AG04450 (cell line): ENCODE measurements around the gene GPBAR1. TPM values are rescaled to one million over a fixed set of nuclear protein-coding genes. Genes with fewer than 3 reads are reported as not detected.

Experiments
- CTCF ChIA-PET: fragments of 300-600, 350-600 bp; formaldehyde crosslinking; extraction: SDS; loops from one replicate; lab custom pipeline; 2022; ENCODE audit warnings: antibody characterized with exemption, inconsistent platforms; lab: Charles Lee
- POLR2A ChIA-PET: fragments of 350-600 bp; formaldehyde crosslinking; extraction: SDS; loops from one replicate; lab custom pipeline; 2021; ENCODE audit warnings: antibody characterized with exemption, inconsistent platforms; lab: Yijun Ruan, JAX
- DNase-seq: peaks from one replicate; pipeline ENCODE4 v3.0.0-alpha.2; 2011; ENCODE audit warnings: low read depth, low spot score
- H3K27ac ChIP-seq: one replicate; pipeline ENCODE4 v1.5.1; 2012; ENCODE audit warnings: low read depth, low read length, control low read depth
- H3K27me3 ChIP-seq: one replicate; pipeline ENCODE4 v1.6.0; 2012; ENCODE audit warnings: low read length; ENCODE audit not compliant: control insufficient read depth, insufficient read depth
- H3K4me3 ChIP-seq: 2 replicates; pipeline ENCODE4 v1.5.1; 2011; ENCODE audit warnings: mild to moderate bottlenecking, low read depth, low read length, control low read depth
- H3K9me3 ChIP-seq: 2 replicates; pipeline ENCODE4 v1.5.1; 2012; ENCODE audit warnings: low read length; ENCODE audit not compliant: control insufficient read depth, insufficient read depth
- polyA plus RNA-seq: library from polyadenylated mRNA; depleted of rRNA; stranded (reverse); fragments of >200 nt; gene quantifications from 2 replicates; pipeline ENCODE4 v1.2.3, GENCODE V29; 2011
- TF ChIP-seq, protein P1 (sequence below): IDR thresholded peaks from 2 replicates; pipeline ENCODE4 v1.5.1; 2011; ENCODE audit warnings: low read depth, low read length, control low read depth, inconsistent platforms

The GPBAR1 gene
- polyA plus RNA-seq, 1 experiment: not detected

DNA sequence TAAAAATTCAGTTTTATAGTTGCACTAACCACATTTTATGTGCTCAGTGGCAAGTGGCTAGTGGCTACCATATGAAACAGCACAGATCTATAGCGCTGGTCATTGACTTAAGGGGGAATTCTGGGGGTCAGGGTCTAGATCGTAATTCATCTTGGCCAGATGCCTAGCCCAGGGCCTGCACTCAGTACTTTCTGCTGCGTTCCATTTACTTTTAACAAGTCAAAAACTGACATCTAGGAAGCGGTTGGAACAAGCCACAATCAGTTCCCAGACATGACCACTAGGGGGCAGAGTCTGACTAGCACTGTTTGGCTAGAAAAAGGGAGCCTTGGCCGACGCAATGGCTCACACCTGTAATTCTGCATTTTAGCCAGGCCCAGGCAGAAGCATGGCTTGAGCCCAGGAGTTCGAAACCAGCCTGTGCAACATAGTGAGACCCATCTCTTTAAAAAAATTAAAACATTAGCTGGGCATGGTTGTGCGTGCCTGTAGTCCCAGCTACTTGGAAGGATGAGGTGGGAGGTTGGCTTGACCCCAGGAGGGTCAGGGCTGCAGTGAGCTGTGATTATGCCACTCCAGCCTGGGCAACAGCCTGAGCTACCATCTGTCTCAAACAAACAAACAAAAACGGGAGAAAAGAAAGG is 40.5 kb downstream of the GPBAR1 start:
- Histone ChIP-seq H3K9me3 (no peaks in the 10 kb centered on the region), H3K27me3 (peaks cover 3% of the 10 kb centered on the region), H3K27ac (no peak overlapping the region), H3K4me3 (no peak overlapping the region)
- POLR2A ChIA-PET: no interaction called here
- TF ChIP-seq, protein P1, sequence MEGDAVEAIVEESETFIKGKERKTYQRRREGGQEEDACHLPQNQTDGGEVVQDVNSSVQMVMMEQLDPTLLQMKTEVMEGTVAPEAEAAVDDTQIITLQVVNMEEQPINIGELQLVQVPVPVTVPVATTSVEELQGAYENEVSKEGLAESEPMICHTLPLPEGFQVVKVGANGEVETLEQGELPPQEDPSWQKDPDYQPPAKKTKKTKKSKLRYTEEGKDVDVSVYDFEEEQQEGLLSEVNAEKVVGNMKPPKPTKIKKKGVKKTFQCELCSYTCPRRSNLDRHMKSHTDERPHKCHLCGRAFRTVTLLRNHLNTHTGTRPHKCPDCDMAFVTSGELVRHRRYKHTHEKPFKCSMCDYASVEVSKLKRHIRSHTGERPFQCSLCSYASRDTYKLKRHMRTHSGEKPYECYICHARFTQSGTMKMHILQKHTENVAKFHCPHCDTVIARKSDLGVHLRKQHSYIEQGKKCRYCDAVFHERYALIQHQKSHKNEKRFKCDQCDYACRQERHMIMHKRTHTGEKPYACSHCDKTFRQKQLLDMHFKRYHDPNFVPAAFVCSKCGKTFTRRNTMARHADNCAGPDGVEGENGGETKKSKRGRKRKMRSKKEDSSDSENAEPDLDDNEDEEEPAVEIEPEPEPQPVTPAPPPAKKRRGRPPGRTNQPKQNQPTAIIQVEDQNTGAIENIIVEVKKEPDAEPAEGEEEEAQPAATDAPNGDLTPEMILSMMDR: peak; percentile 95
- peak; percentile 66 for DNase-seq
- CTCF ChIA-PET: interaction anchor here (0.5 to 5.1 kb wide), 27 partner anchors 8 to 532 kb away, joined by 3 to 67 read pairs (median 6); partner anchors contain the start of genes CATIP, CTDSP1, PNKD and TMBIM1

DNA sequence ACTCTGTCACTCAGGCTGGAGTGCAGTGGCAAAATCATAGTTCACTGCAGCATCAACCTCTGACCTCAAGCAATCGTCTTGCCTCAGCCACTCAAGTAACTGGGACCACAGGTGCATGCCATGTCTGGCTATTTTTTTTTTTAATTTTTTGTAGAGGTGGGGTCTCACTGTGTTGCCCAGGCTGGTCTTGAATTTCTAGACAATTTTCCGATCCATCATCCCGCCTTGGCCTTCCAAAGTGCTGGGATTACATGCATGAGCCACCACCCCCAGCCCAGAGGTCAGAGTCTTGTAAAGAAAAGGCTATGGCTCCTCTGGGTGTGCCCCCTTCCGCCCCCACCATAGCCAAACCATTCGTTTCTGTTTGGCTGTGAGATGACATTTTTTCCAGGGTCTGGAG is 44.6 kb downstream of the GPBAR1 start:
- Histone ChIP-seq H3K9me3 (no peaks in the 10 kb centered on the region), H3K27ac (no peak overlapping the region), H3K4me3 (no peak overlapping the region), H3K27me3 (peaks cover 10% of the 10 kb centered on the region)
- ChIA-PET CTCF (interaction anchor here (4.3 kb wide), 1 partner anchor 52 kb away, joined by 67 read pairs; the partner anchor contains the start of gene CATIP), POLR2A (no interaction called here)
- DNase-seq: no peak
- TF ChIP-seq, protein P1: no peak

DNA sequence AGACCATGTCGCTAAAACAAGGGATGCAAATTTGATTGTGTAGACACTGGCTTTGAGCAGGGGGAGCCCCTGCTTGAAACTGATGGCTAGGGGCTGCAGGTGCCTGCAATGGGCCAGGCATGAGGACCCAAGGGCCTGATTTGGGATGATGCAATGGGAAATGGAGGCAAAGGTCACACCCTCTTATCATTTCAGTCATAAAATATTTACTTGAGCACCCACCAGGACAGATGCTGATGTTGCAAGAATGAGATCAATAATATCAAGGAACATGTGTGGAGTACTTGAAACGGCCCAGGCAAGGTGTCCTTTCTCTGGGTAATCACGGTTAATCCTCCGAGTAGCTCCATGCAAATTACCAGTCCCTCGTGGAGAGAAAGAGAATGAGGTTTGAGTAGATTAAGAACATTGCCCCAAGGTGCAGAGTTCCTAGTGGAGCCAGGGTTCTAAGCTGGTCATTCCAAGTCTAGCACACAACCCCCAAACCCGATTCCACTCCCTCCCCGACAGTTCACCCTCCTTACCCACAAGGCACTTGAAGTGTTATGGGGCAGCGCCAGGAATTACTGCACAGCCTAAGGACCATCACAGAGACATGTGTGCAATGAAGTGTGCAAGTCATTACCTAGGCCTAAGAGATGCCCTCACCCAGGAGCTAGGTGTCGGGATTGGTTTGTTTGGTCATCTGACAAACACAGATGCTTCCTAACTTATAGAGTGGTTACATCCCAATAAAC is 45.5 kb downstream of the GPBAR1 start:
- ChIA-PET POLR2A (interaction anchor here (0.6 kb wide), 1 partner anchor 84 kb away, joined by 4 read pairs; no protein-coding TSS in a partner anchor), CTCF (interaction anchor here (0.6 to 0.8 kb wide), 2 partner anchors 14 kb away, joined by 3 to 4 read pairs; no protein-coding TSS in a partner anchor)
- TF ChIP-seq, protein P1: no peak
- Histone ChIP-seq H3K9me3 (no peaks in the 10 kb centered on the region), H3K27ac (no peak overlapping the region), H3K4me3 (no peak overlapping the region), H3K27me3 (peaks cover 10% of the 10 kb centered on the region)
- no peak for DNase-seq

DNA sequence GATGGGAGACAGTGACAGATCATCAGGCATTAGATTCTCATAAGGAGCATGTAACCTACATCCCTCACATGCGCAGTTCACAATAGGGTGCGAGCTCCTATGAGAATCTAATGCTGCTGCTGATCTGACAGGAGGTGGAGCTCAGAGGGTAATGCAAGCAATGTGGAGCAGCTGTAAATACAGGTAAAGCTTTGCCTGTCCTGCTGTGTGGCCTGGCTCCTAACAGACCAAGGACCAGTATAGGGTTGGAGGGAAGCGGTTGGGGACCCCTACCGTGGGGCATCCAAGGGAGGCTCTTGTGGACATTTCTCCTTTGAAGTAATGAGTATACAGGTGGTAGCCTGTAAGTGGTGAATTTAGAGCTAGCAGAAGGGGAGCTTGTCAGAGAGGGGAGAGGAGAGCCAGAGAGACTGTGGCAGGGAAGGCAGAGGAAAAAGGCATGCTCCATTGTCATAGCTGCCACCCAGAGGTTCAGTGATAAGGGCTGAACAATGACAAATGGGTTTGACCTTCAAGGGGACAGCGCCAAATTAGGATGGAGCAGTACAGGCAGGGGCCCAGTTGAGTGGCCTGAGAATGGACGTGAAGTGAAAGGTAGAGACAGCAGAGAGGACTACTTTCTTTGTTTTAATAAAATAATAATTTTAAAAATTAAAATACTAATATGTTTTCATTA is 46.7 kb downstream of the GPBAR1 start:
- no peak for DNase-seq
- TF ChIP-seq, protein P1: no peak
- POLR2A ChIA-PET: no interaction called here
- Histone ChIP-seq H3K27ac (no peak overlapping the region), H3K27me3 (peaks cover 10% of the 10 kb centered on the region), H3K4me3 (no peak overlapping the region), H3K9me3 (no peaks in the 10 kb centered on the region)
- CTCF ChIA-PET: interaction anchor here (0.8 to 2.1 kb wide), 2 partner anchors 15 to 49 kb away, joined by 4 to 5 read pairs; partner anchors contain the start of gene CATIP
